Fibroblast of skin of right biceps (primary cell): ENCODE results near the gene CNTNAP5.

Source experiments
- DNase-seq: peaks from one replicate; pipeline ENCODE4 v3.0.0-alpha.2; 2013

CNTNAP5 gene

GRCh38 chr2:124921191-124921590, 896.1 kb downstream of the CNTNAP5 start:
- DNase-seq: no peak

- no peak for DNase-seq
These were observed 898.0 kb downstream of the CNTNAP5 start for GRCh38 chr2:124923097-124923496.

GRCh38 chr2:124933883-124934282, 908.8 kb downstream of the CNTNAP5 start:
- no peak for DNase-seq

GRCh38 chr2:124953921-124954320, 928.8 kb downstream of the CNTNAP5 start:
- no peak for DNase-seq

- peak; percentile 1 for DNase-seq
These were observed 934.5 kb downstream of the CNTNAP5 start for GRCh38 chr2:124959581-124959980.

GRCh38 chr2:124961132-124961531, 936.0 kb downstream of the CNTNAP5 start:
- no peak for DNase-seq
